Liver (tissue), 9 donors: Measurements from ENCODE around the gene SNX5. TPM values are rescaled to one million over a fixed set of nuclear protein-coding genes. Genes with fewer than 3 reads are reported as not detected.

ENCODE experiments used
- DNase-seq: peaks from one replicate; pipeline ENCODE4 v3.0.0-alpha.2; 2017; ENCODE audit warnings: low spot score
- H3K27ac ChIP-seq, 2 donors: one replicate each; pipeline ENCODE4 v1.7.0; 2013; ENCODE audit warnings: inconsistent platforms in 2 of 2, low read length in 2 of 2, control low read depth in 1 of 2, low read depth in 1 of 2, mild to moderate bottlenecking in 1 of 2
- H3K27me3 ChIP-seq, 4 donors: one replicate each; pipeline versions ENCODE4 v1.6.1 to v1.7.0; 2013; ENCODE audit warnings: low read length in 3 of 4, inconsistent platforms in 1 of 4, mild to moderate bottlenecking in 1 of 4, moderate library complexity in 1 of 4; ENCODE audit not compliant: control insufficient read depth in 4 of 4, insufficient read depth in 4 of 4
- H3K36me3 ChIP-seq, 4 donors: one replicate each; pipeline versions ENCODE4 v1.6.1 to v1.7.0; 2013; ENCODE audit warnings: low read length in 3 of 4, mild to moderate bottlenecking in 3 of 4, low read depth in 1 of 4, moderate library complexity in 1 of 4; ENCODE audit not compliant: control insufficient read depth in 4 of 4, insufficient read depth in 3 of 4
- H3K4me1 ChIP-seq, 4 donors: one replicate each; pipeline versions ENCODE4 v1.6.1 to v1.7.0; 2013; ENCODE audit warnings: low read length in 3 of 4, mild to moderate bottlenecking in 3 of 4, moderate library complexity in 1 of 4; ENCODE audit not compliant: control insufficient read depth in 4 of 4, insufficient read depth in 4 of 4
- H3K4me3 ChIP-seq, 3 donors: one replicate each; pipeline versions ENCODE4 v1.6.1 to v1.7.0; 2013; ENCODE audit warnings: low read length in 3 of 3, control low read depth in 1 of 3, low read depth in 1 of 3, mild to moderate bottlenecking in 1 of 3
- H3K9ac ChIP-seq, 2 donors: one replicate each; pipeline ENCODE4 v1.7.0; 2013; ENCODE audit warnings: low read length in 2 of 2, mild to moderate bottlenecking in 2 of 2, moderate library complexity in 2 of 2, control low read depth in 1 of 2, low read depth in 1 of 2
- H3K9me3 ChIP-seq, 4 donors: one replicate each; pipeline versions ENCODE4 v1.6.1 to v1.7.0; 2013; ENCODE audit warnings: low read length in 3 of 4; ENCODE audit not compliant: control insufficient read depth in 4 of 4
- CTCF ChIP-seq: fragments of 150-350 bp; IDR thresholded peaks from 2 replicates; pipeline ENCODE4 v1.5.1; 2017; ENCODE audit warnings: improper control_type of control experiment, low read depth, low read length; ENCODE audit not compliant: missing input control
- EGR1 ChIP-seq, 2 donors: IDR thresholded peaks; 2 replicates each; pipeline ENCODE4 v1.6.1; 2016 to 2018; ENCODE audit warnings: antibody characterized with exemption in 2 of 2, low read depth in 2 of 2
- FOXA1 ChIP-seq: IDR thresholded peaks from 2 replicates; pipeline ENCODE4 v1.6.1; 2016; ENCODE audit warnings: antibody characterized with exemption
- FOXA2 ChIP-seq: IDR thresholded peaks from 2 replicates; pipeline ENCODE4 v1.6.1; 2016; ENCODE audit warnings: antibody characterized with exemption
- GABPA ChIP-seq, 2 donors: IDR thresholded peaks in 1 of 2; conservative IDR thresholded peaks in 1 of 2; 2 replicates each; pipeline ENCODE4 v1.6.1; 2016; ENCODE audit warnings: antibody characterized with exemption in 2 of 2, mild to moderate bottlenecking in 1 of 2, moderate library complexity in 1 of 2
- HNF4G ChIP-seq: IDR thresholded peaks from 2 replicates; pipeline ENCODE4 v1.6.1; 2016; ENCODE audit warnings: antibody characterized with exemption
- MAX ChIP-seq: IDR thresholded peaks from 2 replicates; pipeline ENCODE4 v1.6.1; 2016; ENCODE audit warnings: antibody characterized with exemption
- NR2F2 ChIP-seq: IDR thresholded peaks from 2 replicates; pipeline ENCODE4 v1.6.1; 2016; ENCODE audit warnings: antibody characterized with exemption
- RAD21 ChIP-seq, 2 donors: IDR thresholded peaks; 2 replicates each; pipeline ENCODE4 v1.6.1; 2016; ENCODE audit warnings: antibody characterized with exemption in 2 of 2, mild to moderate bottlenecking in 2 of 2
- REST ChIP-seq: IDR thresholded peaks from 2 replicates; pipeline ENCODE4 v1.6.1; 2016; ENCODE audit warnings: antibody characterized with exemption, mild to moderate bottlenecking
- RXRA ChIP-seq, 2 donors: IDR thresholded peaks; 2 replicates each; pipeline ENCODE4 v1.6.1; 2017 to 2018; ENCODE audit warnings: antibody characterized with exemption in 2 of 2, mild to moderate bottlenecking in 1 of 2
- SP1 ChIP-seq: IDR thresholded peaks from 2 replicates; pipeline ENCODE4 v1.6.1; 2018; ENCODE audit warnings: antibody characterized with exemption, mild to moderate bottlenecking
- TAF1 ChIP-seq: conservative IDR thresholded peaks from 2 replicates; pipeline ENCODE4 v1.6.1; 2016; ENCODE audit warnings: antibody characterized with exemption, mild to moderate bottlenecking
- YY1 ChIP-seq: IDR thresholded peaks from 2 replicates; pipeline ENCODE4 v1.6.1; 2016; ENCODE audit warnings: antibody characterized with exemption, mild to moderate bottlenecking
- WGBS: extraction: QIAGEN DNeasy Blood & Tissue Kit; methylation state at CpG from one replicate; pipeline ENCODE4 v1.1.7; 2013; 5-methylcytosine and 5-hydroxymethylcytosine counted together
- polyA plus RNA-seq, 2 donors: library from polyadenylated mRNA; stranded (reverse) in 1 of 2; unstranded in 1 of 2; fragments of 200-250 nt in 1 of 2; fragments of >200 nt in 1 of 2; fragmentation: Nextera tagmentation in 1 of 2; extraction: Ambion mirVana in 1 of 2; gene quantifications; one replicate each; pipeline versions ENCODE4 v1.2.1 to v1.2.3, GENCODE V29; 2013 to 2015
- total RNA-seq, 2 donors: library from RNA; depleted of rRNA; stranded (reverse); fragments of >200 nt; gene quantifications; one replicate each; pipeline ENCODE4 v1.2.3, GENCODE V29; 2014
- TF ChIP-seq, protein P1 (sequence below): IDR thresholded peaks from 2 replicates; pipeline ENCODE4 v1.6.1; 2016; ENCODE audit warnings: antibody characterized with exemption
- TF ChIP-seq, protein P2 (sequence below): IDR thresholded peaks from 2 replicates; pipeline ENCODE4 v1.6.1; 2016; ENCODE audit warnings: antibody characterized with exemption
- donor health status: healthy.
- donor health status: healthy.
- donor health status: healthy.
- donor health status: healthy.
- donor health status: healthy.

The SNX5 gene
- total and polyA plus RNA-seq, 4 donors, result 32.8 to 77.8 (median 46.2) TPM

GRCh38 chr20:17964632-17965031, 4.0 kb downstream of the SNX5 start:
- Histone ChIP-seq H3K4me1 (peaks cover 11 to 57% (median 44%) of the 10 kb centered on the region in 4 donors), H3K4me3 (no peak overlapping the region), H3K27ac (peak overlapping the region; percentile 89 to 100), H3K9me3 (no peaks in the 10 kb centered on the region), H3K36me3 (peaks cover 0 to 1% (median 0%) of the 10 kb centered on the region in 4 donors), H3K9ac (peak overlapping the region in 1 of 2 donors; percentile 27), H3K27me3 (no peaks in the 10 kb centered on the region)
- DNase-seq, result no peak
- TF ChIP-seq YY1, result no peak
- no peak for TF ChIP-seq RAD21 (IDR thresholded peaks at IDR 0.05)
- no peak for TF ChIP-seq EGR1 (IDR thresholded peaks at IDR 0.05; ENCODE audit: low read depth in 2 of 2)
- TF ChIP-seq MAX, result no peak
- no peak for TF ChIP-seq FOXA2
- TF ChIP-seq, protein P1, sequence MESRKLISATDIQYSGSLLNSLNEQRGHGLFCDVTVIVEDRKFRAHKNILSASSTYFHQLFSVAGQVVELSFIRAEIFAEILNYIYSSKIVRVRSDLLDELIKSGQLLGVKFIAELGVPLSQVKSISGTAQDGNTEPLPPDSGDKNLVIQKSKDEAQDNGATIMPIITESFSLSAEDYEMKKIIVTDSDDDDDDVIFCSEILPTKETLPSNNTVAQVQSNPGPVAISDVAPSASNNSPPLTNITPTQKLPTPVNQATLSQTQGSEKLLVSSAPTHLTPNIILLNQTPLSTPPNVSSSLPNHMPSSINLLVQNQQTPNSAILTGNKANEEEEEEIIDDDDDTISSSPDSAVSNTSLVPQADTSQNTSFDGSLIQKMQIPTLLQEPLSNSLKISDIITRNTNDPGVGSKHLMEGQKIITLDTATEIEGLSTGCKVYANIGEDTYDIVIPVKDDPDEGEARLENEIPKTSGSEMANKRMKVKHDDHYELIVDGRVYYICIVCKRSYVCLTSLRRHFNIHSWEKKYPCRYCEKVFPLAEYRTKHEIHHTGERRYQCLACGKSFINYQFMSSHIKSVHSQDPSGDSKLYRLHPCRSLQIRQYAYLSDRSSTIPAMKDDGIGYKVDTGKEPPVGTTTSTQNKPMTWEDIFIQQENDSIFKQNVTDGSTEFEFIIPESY, result no peak
- no peak for TF ChIP-seq SP1
- TF ChIP-seq FOXA1, result no peak
- no peak for TF ChIP-seq NR2F2
- no peak for TF ChIP-seq CTCF
- no peak for TF ChIP-seq TAF1
- no peak for TF ChIP-seq RXRA (IDR thresholded peaks at IDR 0.05)
- no peak for TF ChIP-seq REST
- no peak for TF ChIP-seq HNF4G
- no peak for TF ChIP-seq GABPA (IDR thresholded peaks at IDR 0.05 in 1 of 2, conservative IDR thresholded peaks at IDR 0.05 in 1 of 2)
- TF ChIP-seq, protein P2, sequence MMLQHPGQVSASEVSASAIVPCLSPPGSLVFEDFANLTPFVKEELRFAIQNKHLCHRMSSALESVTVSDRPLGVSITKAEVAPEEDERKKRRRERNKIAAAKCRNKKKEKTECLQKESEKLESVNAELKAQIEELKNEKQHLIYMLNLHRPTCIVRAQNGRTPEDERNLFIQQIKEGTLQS, result no peak
- WGBS, result 75% methylated on average over 3 of the region's 3 CpGs

DNA sequence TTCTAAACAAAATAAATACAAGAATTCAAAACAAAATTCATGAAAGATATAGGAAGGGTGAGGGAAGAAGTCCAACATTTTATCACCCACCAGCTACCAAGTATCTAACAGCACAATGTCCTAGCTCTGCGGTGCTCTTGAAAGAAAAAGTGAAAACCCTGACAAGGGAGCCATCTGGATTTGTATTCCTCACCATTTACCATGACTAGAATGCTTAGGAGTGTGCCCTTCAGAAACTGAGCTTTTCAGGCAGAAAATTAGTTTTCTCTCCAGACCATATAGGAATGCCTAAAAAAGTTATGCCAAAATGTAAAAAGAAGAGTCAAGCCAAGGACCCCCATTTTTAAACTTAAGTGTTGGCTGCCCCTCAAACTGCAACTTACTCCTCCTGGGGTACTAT, 4.5 kb downstream of the SNX5 start:
- WGBS, result 84% methylated on average over 1 of the region's 1 CpG
- Histone ChIP-seq H3K4me1 (peaks cover 11 to 61% (median 48%) of the 10 kb centered on the region in 4 donors), H3K27me3 (no peaks in the 10 kb centered on the region), H3K4me3 (no peak overlapping the region), H3K36me3 (peaks cover 0 to 1% (median 0%) of the 10 kb centered on the region in 4 donors), H3K9me3 (no peaks in the 10 kb centered on the region), H3K27ac (peak overlapping the region in 1 of 2 donors; percentile 8), H3K9ac (peak overlapping the region in 1 of 2 donors; percentile 27)
- no peak for TF ChIP-seq GABPA (IDR thresholded peaks at IDR 0.05 in 1 of 2, conservative IDR thresholded peaks at IDR 0.05 in 1 of 2)
- TF ChIP-seq CTCF, result no peak
- no peak for TF ChIP-seq YY1
- TF ChIP-seq EGR1 (IDR thresholded peaks at IDR 0.05; ENCODE audit: low read depth in 2 of 2), result no peak
- TF ChIP-seq, protein P2, result no peak
- no peak for TF ChIP-seq TAF1
- no peak for TF ChIP-seq MAX
- no peak for TF ChIP-seq RXRA (IDR thresholded peaks at IDR 0.05)
- TF ChIP-seq RAD21 (IDR thresholded peaks at IDR 0.05), result no peak
- no peak for TF ChIP-seq FOXA1
- no peak for TF ChIP-seq FOXA2
- DNase-seq, result no peak
